Nephron (organoid): Measurements from ENCODE around the gene TMC6.

ENCODE experiments used
- H3K27ac Mint-ChIP-seq, 3 experiments: 2 replicates each; pipeline ENCODE4 v1.8.0; 2020; ENCODE audit warnings: mixed read lengths in 3 of 3, mild to moderate bottlenecking in 2 of 3, moderate library complexity in 1 of 3
- H3K27me3 Mint-ChIP-seq: 2 replicates; pipeline ENCODE4 v1.8.0; 2021; ENCODE audit warnings: low read depth, mild to moderate bottlenecking, moderate library complexity, mixed read lengths
- H3K36me3 Mint-ChIP-seq: 2 replicates; pipeline ENCODE4 v1.8.0; 2020; ENCODE audit warnings: low read depth, mixed read lengths
- H3K4me1 Mint-ChIP-seq: 2 replicates; pipeline ENCODE4 v1.8.0; 2020; ENCODE audit warnings: mixed read lengths
- H3K4me3 Mint-ChIP-seq, 3 experiments: 2 replicates each; pipeline ENCODE4 v1.8.0; 2020; ENCODE audit warnings: mild to moderate bottlenecking in 3 of 3, mixed read lengths in 3 of 3, moderate library complexity in 2 of 3
- H3K9me3 Mint-ChIP-seq: 2 replicates; pipeline ENCODE4 v1.8.0; 2020; ENCODE audit warnings: mixed read lengths
- CTCF ChIP-seq, 3 experiments: fragments of 200-600 bp; sonication (generic); IDR thresholded peaks; one replicate each; pipeline ENCODE4 v1.5.0; 2021; ENCODE audit warnings: antibody characterized with exemption in 3 of 3; ENCODE audit not compliant: unreplicated experiment in 3 of 3

The TMC6 gene

GRCh38 chr17:78103311-78103710, 25.2 kb downstream of the TMC6 start:
- no peak overlapping the region for H3K4me3 Mint-ChIP-seq
- peaks cover 5% of the 10 kb centered on the region for H3K9me3 Mint-ChIP-seq
- H3K4me1 Mint-ChIP-seq, result no peaks in the 10 kb centered on the region
- no peak overlapping the region for H3K27ac Mint-ChIP-seq
- no peaks in the 10 kb centered on the region for H3K27me3 Mint-ChIP-seq
- peaks cover 68% of the 10 kb centered on the region for H3K36me3 Mint-ChIP-seq
- no peak for TF ChIP-seq CTCF (IDR thresholded peaks at IDR 0.05; ENCODE audit: unreplicated experiment in 3 of 3)

- TF ChIP-seq CTCF (IDR thresholded peaks at IDR 0.05; ENCODE audit: unreplicated experiment in 3 of 3), result no peak
- H3K4me3 Mint-ChIP-seq, result no peak overlapping the region
These were observed 27.0 kb downstream of the TMC6 start for GRCh38 chr17:78101542-78101941.

GRCh38 chr17:78101112-78101511, 27.4 kb downstream of the TMC6 start:
- peaks cover 75% of the 10 kb centered on the region for H3K36me3 Mint-ChIP-seq
- no peaks in the 10 kb centered on the region for H3K4me1 Mint-ChIP-seq

More at GRCh38 chr17:78101542-78101941, 27.0 kb downstream of the TMC6 start:
- H3K27me3 Mint-ChIP-seq, result no peaks in the 10 kb centered on the region
- H3K36me3 Mint-ChIP-seq, result peaks cover 71% of the 10 kb centered on the region
- no peak overlapping the region for H3K27ac Mint-ChIP-seq
- no peaks in the 10 kb centered on the region for H3K4me1 Mint-ChIP-seq
- peaks cover 5% of the 10 kb centered on the region for H3K9me3 Mint-ChIP-seq

GRCh38 chr17:78096093-78096492, 32.5 kb downstream of the TMC6 start:
- Mint-ChIP-seq H3K4me1 (no peaks in the 10 kb centered on the region), H3K27me3 (no peaks in the 10 kb centered on the region), H3K9me3 (peaks cover 2% of the 10 kb centered on the region), H3K27ac (no peak overlapping the region), H3K36me3 (peaks cover 86% of the 10 kb centered on the region), H3K4me3 (no peak overlapping the region)
- no peak for TF ChIP-seq CTCF (IDR thresholded peaks at IDR 0.05; ENCODE audit: unreplicated experiment in 3 of 3)

More at GRCh38 chr17:78101112-78101511, 27.4 kb downstream of the TMC6 start:
- H3K9me3 Mint-ChIP-seq, result peaks cover 5% of the 10 kb centered on the region
- H3K27me3 Mint-ChIP-seq, result no peaks in the 10 kb centered on the region
- H3K27ac Mint-ChIP-seq, result peak overlapping the region in 1 of 3 experiments; percentile 15
- no peak for TF ChIP-seq CTCF (IDR thresholded peaks at IDR 0.05; ENCODE audit: unreplicated experiment in 3 of 3)
- H3K4me3 Mint-ChIP-seq, result no peak overlapping the region

- H3K27ac Mint-ChIP-seq, result no peak overlapping the region
- H3K9me3 Mint-ChIP-seq, result no peaks in the 10 kb centered on the region
- no peaks in the 10 kb centered on the region for H3K4me1 Mint-ChIP-seq
- H3K36me3 Mint-ChIP-seq, result peaks cover 88% of the 10 kb centered on the region
- TF ChIP-seq CTCF (IDR thresholded peaks at IDR 0.05; ENCODE audit: unreplicated experiment in 3 of 3), result no peak
- H3K4me3 Mint-ChIP-seq, result no peak overlapping the region
- H3K27me3 Mint-ChIP-seq, result no peaks in the 10 kb centered on the region
These were observed 33.5 kb downstream of the TMC6 start for GRCh38 chr17:78095035-78095434.

- no peak for TF ChIP-seq CTCF (IDR thresholded peaks at IDR 0.05; ENCODE audit: unreplicated experiment in 3 of 3)
- no peak overlapping the region for H3K4me3 Mint-ChIP-seq
- H3K27me3 Mint-ChIP-seq, result no peaks in the 10 kb centered on the region
- H3K4me1 Mint-ChIP-seq, result no peaks in the 10 kb centered on the region
- no peak overlapping the region for H3K27ac Mint-ChIP-seq
- H3K36me3 Mint-ChIP-seq, result peaks cover 83% of the 10 kb centered on the region
- no peaks in the 10 kb centered on the region for H3K9me3 Mint-ChIP-seq
These were observed 35.7 kb downstream of the TMC6 start for GRCh38 chr17:78092794-78093324.
